Measurements from ENCODE around the gene ATG9A. TPM values are rescaled to one million over a fixed set of nuclear protein-coding genes. Genes with fewer than 3 reads are reported as not detected.

ATG9A gene
- total RNA-seq, 4 donors from 2014 or later, result 37.8 to 55.1 (median 45.2) TPM

GRCh38 chr2:219273937-219274336 is 44.5 kb upstream of the ATG9A start:
- no peak for TF ChIP-seq POLR2A (IDR thresholded peaks at IDR 0.05)
- TF ChIP-seq, protein P1, sequence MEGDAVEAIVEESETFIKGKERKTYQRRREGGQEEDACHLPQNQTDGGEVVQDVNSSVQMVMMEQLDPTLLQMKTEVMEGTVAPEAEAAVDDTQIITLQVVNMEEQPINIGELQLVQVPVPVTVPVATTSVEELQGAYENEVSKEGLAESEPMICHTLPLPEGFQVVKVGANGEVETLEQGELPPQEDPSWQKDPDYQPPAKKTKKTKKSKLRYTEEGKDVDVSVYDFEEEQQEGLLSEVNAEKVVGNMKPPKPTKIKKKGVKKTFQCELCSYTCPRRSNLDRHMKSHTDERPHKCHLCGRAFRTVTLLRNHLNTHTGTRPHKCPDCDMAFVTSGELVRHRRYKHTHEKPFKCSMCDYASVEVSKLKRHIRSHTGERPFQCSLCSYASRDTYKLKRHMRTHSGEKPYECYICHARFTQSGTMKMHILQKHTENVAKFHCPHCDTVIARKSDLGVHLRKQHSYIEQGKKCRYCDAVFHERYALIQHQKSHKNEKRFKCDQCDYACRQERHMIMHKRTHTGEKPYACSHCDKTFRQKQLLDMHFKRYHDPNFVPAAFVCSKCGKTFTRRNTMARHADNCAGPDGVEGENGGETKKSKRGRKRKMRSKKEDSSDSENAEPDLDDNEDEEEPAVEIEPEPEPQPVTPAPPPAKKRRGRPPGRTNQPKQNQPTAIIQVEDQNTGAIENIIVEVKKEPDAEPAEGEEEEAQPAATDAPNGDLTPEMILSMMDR (IDR thresholded peaks at IDR 0.05), result no peak
- intact Hi-C loops (cut with DNase I), result no loop called here
- Histone ChIP-seq H3K36me3 (no peaks in the 10 kb centered on the region), H3K27me3 (no peaks in the 10 kb centered on the region), H3K9me3 (no peaks in the 10 kb centered on the region), H3K4me1 (peaks cover 13 to 54% (median 27%) of the 10 kb centered on the region in 3 donors), H3K27ac (peak overlapping the region; percentile 85 to 91 (median 90)), H3K4me3 (no peak overlapping the region)
- WGBS, 2 donors, result 17 to 78% methylated on average over 1 to 3 of the region's 3 CpGs
- no peak for DNase-seq

DNA sequence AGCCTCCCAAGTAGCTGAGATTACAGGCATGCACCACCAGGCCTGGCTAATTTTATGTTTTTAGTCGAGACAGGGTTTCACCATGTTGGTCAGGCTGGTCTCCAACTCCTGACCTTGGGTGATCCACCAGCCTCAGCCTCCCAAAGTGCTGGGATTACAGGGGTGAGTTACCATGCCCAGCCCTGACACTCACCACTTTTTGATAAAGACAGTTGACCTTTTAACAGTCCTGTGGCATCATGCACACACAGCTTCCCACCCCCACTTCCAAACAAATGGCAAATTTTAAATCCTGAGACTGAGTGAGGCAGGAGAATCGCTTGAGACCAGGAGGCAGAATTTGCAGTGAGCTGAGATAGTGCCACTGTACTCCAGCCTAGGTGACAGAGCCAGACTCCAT is 43.6 kb upstream of the ATG9A start:
- no peak for DNase-seq
- Histone ChIP-seq H3K9me3 (no peaks in the 10 kb centered on the region), H3K36me3 (no peaks in the 10 kb centered on the region), H3K4me3 (no peak overlapping the region), H3K27ac (no peak overlapping the region), H3K4me1 (peaks cover 6 to 45% (median 18%) of the 10 kb centered on the region in 3 donors), H3K27me3 (no peaks in the 10 kb centered on the region)
- intact Hi-C loops (cut with DNase I), result no loop called here
- WGBS, 2 donors, result 60 to 64% methylated on average over 2 of the region's 2 CpGs
- TF ChIP-seq POLR2A (IDR thresholded peaks at IDR 0.05), result no peak
- TF ChIP-seq, protein P1 (IDR thresholded peaks at IDR 0.05), result no peak

- 80 to 84% methylated on average over 1 to 4 of the region's 4 CpGs for WGBS, 2 donors
- Histone ChIP-seq H3K9me3 (no peaks in the 10 kb centered on the region), H3K4me3 (no peak overlapping the region), H3K27me3 (no peaks in the 10 kb centered on the region), H3K36me3 (no peaks in the 10 kb centered on the region), H3K27ac (no peak overlapping the region), H3K4me1 (peaks cover 0 to 39% (median 13%) of the 10 kb centered on the region in 3 donors)
- DNase-seq, result no peak
- intact Hi-C loops (cut with DNase I), result no loop called here
- no peak for TF ChIP-seq POLR2A (IDR thresholded peaks at IDR 0.05)
- TF ChIP-seq, protein P1 (IDR thresholded peaks at IDR 0.05), result no peak
These were observed 42.9 kb upstream of the ATG9A start for GRCh38 chr2:219272356-219272755.

- Histone ChIP-seq H3K36me3 (no peaks in the 10 kb centered on the region), H3K9me3 (no peaks in the 10 kb centered on the region)
- intact Hi-C loops (cut with DNase I), result no loop called here
These were observed 41.6 kb upstream of the ATG9A start for GRCh38 chr2:219271021-219271420.

GRCh38 chr2:219270055-219270372 is 40.6 kb upstream of the ATG9A start:
- H3K27me3 ChIP-seq, result no peaks in the 10 kb centered on the region
- DNase-seq, result no peak
- H3K4me1 ChIP-seq, result peaks cover 0 to 29% (median 10%) of the 10 kb centered on the region in 3 donors
- H3K4me3 ChIP-seq, result no peak overlapping the region
- H3K27ac ChIP-seq, result no peak overlapping the region
- H3K9me3 ChIP-seq, result no peaks in the 10 kb centered on the region
- TF ChIP-seq, protein P1 (IDR thresholded peaks at IDR 0.05), result no peak
- no peak for TF ChIP-seq POLR2A (IDR thresholded peaks at IDR 0.05)
- intact Hi-C loops (cut with DNase I), result no loop called here
- no peaks in the 10 kb centered on the region for H3K36me3 ChIP-seq
- 80 to 93% methylated on average over 3 to 4 of the region's 5 CpGs for WGBS, 2 donors

More at GRCh38 chr2:219271021-219271420, 41.6 kb upstream of the ATG9A start:
- Histone ChIP-seq H3K27ac (no peak overlapping the region), H3K27me3 (no peaks in the 10 kb centered on the region), H3K4me1 (peaks cover 0 to 30% (median 10%) of the 10 kb centered on the region in 3 donors), H3K4me3 (no peak overlapping the region)
- WGBS, 2 donors, result 88 to 89% methylated on average over 2 of the region's 2 CpGs
- TF ChIP-seq, protein P1 (IDR thresholded peaks at IDR 0.05), result no peak
- no peak for DNase-seq
